Liver (tissue), 9 donors: Measurements from ENCODE around the gene CCDC39. TPM values are rescaled to one million over a fixed set of nuclear protein-coding genes. Genes with fewer than 3 reads are reported as not detected.

ENCODE experiments used
- DNase-seq: peaks from one replicate; pipeline ENCODE4 v3.0.0-alpha.2; 2017; ENCODE audit warnings: low spot score
- H3K27ac ChIP-seq, 2 donors: one replicate each; pipeline ENCODE4 v1.7.0; 2013; ENCODE audit warnings: inconsistent platforms in 2 of 2, low read length in 2 of 2, control low read depth in 1 of 2, low read depth in 1 of 2, mild to moderate bottlenecking in 1 of 2
- H3K27me3 ChIP-seq, 4 donors: one replicate each; pipeline versions ENCODE4 v1.6.1 to v1.7.0; 2013; ENCODE audit warnings: low read length in 3 of 4, inconsistent platforms in 1 of 4, mild to moderate bottlenecking in 1 of 4, moderate library complexity in 1 of 4; ENCODE audit not compliant: control insufficient read depth in 4 of 4, insufficient read depth in 4 of 4
- H3K36me3 ChIP-seq, 4 donors: one replicate each; pipeline versions ENCODE4 v1.6.1 to v1.7.0; 2013; ENCODE audit warnings: low read length in 3 of 4, mild to moderate bottlenecking in 3 of 4, low read depth in 1 of 4, moderate library complexity in 1 of 4; ENCODE audit not compliant: control insufficient read depth in 4 of 4, insufficient read depth in 3 of 4
- H3K4me1 ChIP-seq, 4 donors: one replicate each; pipeline versions ENCODE4 v1.6.1 to v1.7.0; 2013; ENCODE audit warnings: low read length in 3 of 4, mild to moderate bottlenecking in 3 of 4, moderate library complexity in 1 of 4; ENCODE audit not compliant: control insufficient read depth in 4 of 4, insufficient read depth in 4 of 4
- H3K4me3 ChIP-seq, 3 donors: one replicate each; pipeline versions ENCODE4 v1.6.1 to v1.7.0; 2013; ENCODE audit warnings: low read length in 3 of 3, control low read depth in 1 of 3, low read depth in 1 of 3, mild to moderate bottlenecking in 1 of 3
- H3K9ac ChIP-seq, 2 donors: one replicate each; pipeline ENCODE4 v1.7.0; 2013; ENCODE audit warnings: low read length in 2 of 2, mild to moderate bottlenecking in 2 of 2, moderate library complexity in 2 of 2, control low read depth in 1 of 2, low read depth in 1 of 2
- H3K9me3 ChIP-seq, 4 donors: one replicate each; pipeline versions ENCODE4 v1.6.1 to v1.7.0; 2013; ENCODE audit warnings: low read length in 3 of 4; ENCODE audit not compliant: control insufficient read depth in 4 of 4
- CTCF ChIP-seq: fragments of 150-350 bp; IDR thresholded peaks from 2 replicates; pipeline ENCODE4 v1.5.1; 2017; ENCODE audit warnings: improper control_type of control experiment, low read depth, low read length; ENCODE audit not compliant: missing input control
- FOXA1 ChIP-seq: IDR thresholded peaks from 2 replicates; pipeline ENCODE4 v1.6.1; 2016; ENCODE audit warnings: antibody characterized with exemption
- HNF4A ChIP-seq, 2 donors: conservative IDR thresholded peaks; 2 replicates each; pipeline ENCODE4 v1.6.1; 2016; ENCODE audit warnings: antibody characterized with exemption in 2 of 2, mild to moderate bottlenecking in 2 of 2
- HNF4G ChIP-seq: IDR thresholded peaks from 2 replicates; pipeline ENCODE4 v1.6.1; 2016; ENCODE audit warnings: antibody characterized with exemption
- JUND ChIP-seq, 2 donors: IDR thresholded peaks; 2 replicates each; pipeline ENCODE4 v1.6.1; 2016; ENCODE audit warnings: antibody characterized with exemption in 2 of 2
- RAD21 ChIP-seq, 2 donors: IDR thresholded peaks; 2 replicates each; pipeline ENCODE4 v1.6.1; 2016; ENCODE audit warnings: antibody characterized with exemption in 2 of 2, mild to moderate bottlenecking in 2 of 2
- SP1 ChIP-seq: IDR thresholded peaks from 2 replicates; pipeline ENCODE4 v1.6.1; 2018; ENCODE audit warnings: antibody characterized with exemption, mild to moderate bottlenecking
- TAF1 ChIP-seq: conservative IDR thresholded peaks from 2 replicates; pipeline ENCODE4 v1.6.1; 2016; ENCODE audit warnings: antibody characterized with exemption, mild to moderate bottlenecking
- YY1 ChIP-seq: IDR thresholded peaks from 2 replicates; pipeline ENCODE4 v1.6.1; 2016; ENCODE audit warnings: antibody characterized with exemption, mild to moderate bottlenecking
- WGBS: extraction: QIAGEN DNeasy Blood & Tissue Kit; methylation state at CpG from one replicate; pipeline ENCODE4 v1.1.7; 2013; 5-methylcytosine and 5-hydroxymethylcytosine counted together
- polyA plus RNA-seq, 2 donors: library from polyadenylated mRNA; stranded (reverse) in 1 of 2; unstranded in 1 of 2; fragments of 200-250 nt in 1 of 2; fragments of >200 nt in 1 of 2; fragmentation: Nextera tagmentation in 1 of 2; extraction: Ambion mirVana in 1 of 2; gene quantifications; one replicate each; pipeline versions ENCODE4 v1.2.1 to v1.2.3, GENCODE V29; 2013 to 2015
- total RNA-seq, 2 donors: library from RNA; depleted of rRNA; stranded (reverse); fragments of >200 nt; gene quantifications; one replicate each; pipeline ENCODE4 v1.2.3, GENCODE V29; 2014
- TF ChIP-seq, protein P1 (sequence below): IDR thresholded peaks from 2 replicates; pipeline ENCODE4 v1.6.1; 2016; ENCODE audit warnings: antibody characterized with exemption
- donor health status: healthy.
- donor health status: healthy.
- donor health status: healthy.
- donor health status: healthy.
- donor health status: healthy.

CCDC39 gene
- total and polyA plus RNA-seq, 4 donors: under 0.01 to 0.08 TPM; not detected in 2

GRCh38 chr3:180690061-180690460 is 10.8 kb upstream of the CCDC39 start:
- H3K27me3 ChIP-seq: peaks cover 0 to 2% (median 0%) of the 10 kb centered on the region in 4 donors
- H3K36me3 ChIP-seq: no peaks in the 10 kb centered on the region
- H3K4me3 ChIP-seq: no peak overlapping the region
- no peaks in the 10 kb centered on the region for H3K9me3 ChIP-seq
- TF ChIP-seq RAD21 (IDR thresholded peaks at IDR 0.05) (peak in 1 of 2 donors; percentile 23), HNF4A (conservative IDR thresholded peaks at IDR 0.05) (no peak)
- no peak for DNase-seq
- H3K9ac ChIP-seq: no peak overlapping the region
- H3K27ac ChIP-seq: no peak overlapping the region
- H3K4me1 ChIP-seq: no peaks in the 10 kb centered on the region
- 13% methylated on average over 1 of the region's 1 CpG for WGBS

DNA sequence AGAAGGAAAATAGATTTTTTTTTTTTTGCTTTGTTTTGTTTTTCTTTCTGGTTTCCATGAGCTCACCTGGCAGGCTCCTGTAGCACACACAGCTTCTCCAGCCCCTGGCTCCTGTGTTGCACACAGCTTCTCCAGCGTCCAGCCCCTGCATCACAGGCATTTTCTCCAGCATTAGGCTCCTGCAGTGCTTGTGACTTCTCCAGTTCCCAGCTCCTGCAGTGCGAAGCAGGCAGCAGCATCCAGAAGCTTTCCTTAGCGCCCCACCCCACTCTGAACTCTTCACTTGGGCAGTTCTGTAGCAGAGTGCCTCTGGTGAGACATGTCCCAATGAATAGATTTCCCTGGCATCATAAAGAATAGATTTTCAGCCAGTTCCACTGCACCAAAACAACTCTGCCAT is 5.5 kb upstream of the CCDC39 start:
- H3K4me1 ChIP-seq: peaks cover 0 to 5% (median 4%) of the 10 kb centered on the region in 4 donors
- 24% methylated on average over 3 of the region's 3 CpGs for WGBS
- no peak overlapping the region for H3K4me3 ChIP-seq
- no peak overlapping the region for H3K27ac ChIP-seq
- H3K9me3 ChIP-seq: no peaks in the 10 kb centered on the region
- DNase-seq: no peak
- H3K27me3 ChIP-seq: peaks cover 0 to 8% (median 2%) of the 10 kb centered on the region in 4 donors
- no peaks in the 10 kb centered on the region for H3K36me3 ChIP-seq
- no peak for TF ChIP-seq HNF4G
- TF ChIP-seq, protein P1, sequence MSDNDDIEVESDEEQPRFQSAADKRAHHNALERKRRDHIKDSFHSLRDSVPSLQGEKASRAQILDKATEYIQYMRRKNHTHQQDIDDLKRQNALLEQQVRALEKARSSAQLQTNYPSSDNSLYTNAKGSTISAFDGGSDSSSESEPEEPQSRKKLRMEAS: no peak
- H3K9ac ChIP-seq: no peak overlapping the region

- no peak overlapping the region for H3K4me3 ChIP-seq
- DNase-seq: no peak
- H3K36me3 ChIP-seq: no peaks in the 10 kb centered on the region
- no peak overlapping the region for H3K27ac ChIP-seq
- no peak overlapping the region for H3K9ac ChIP-seq
- H3K4me1 ChIP-seq: peaks cover 0 to 14% (median 13%) of the 10 kb centered on the region in 4 donors
- TF ChIP-seq SP1: no peak
- H3K27me3 ChIP-seq: peaks cover 0 to 12% (median 2%) of the 10 kb centered on the region in 4 donors
- 81% methylated on average over 2 of the region's 2 CpGs for WGBS
- H3K9me3 ChIP-seq: no peaks in the 10 kb centered on the region
Observed at GRCh38 chr3:180683816-180684215, 4.5 kb upstream of the CCDC39 start.

DNA sequence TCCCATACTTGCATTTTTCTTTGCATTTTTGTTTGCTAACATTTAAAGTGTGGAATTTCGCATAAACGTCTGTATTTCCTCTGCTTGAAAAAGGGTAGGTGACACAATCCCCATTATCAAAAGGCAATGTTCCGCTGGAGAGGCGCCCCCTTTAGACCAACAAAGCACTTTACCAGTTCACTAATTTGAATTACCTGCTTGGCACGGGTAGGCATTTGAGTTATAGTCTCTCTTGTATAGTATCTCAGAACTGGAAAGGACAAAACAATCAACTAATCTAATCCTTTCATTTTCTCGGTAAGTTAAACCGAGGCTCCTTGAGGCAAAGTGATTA is 775 bp upstream of the CCDC39 start:
- 2% methylated on average over 7 of the region's 7 CpGs for WGBS
- H3K36me3 ChIP-seq: no peaks in the 10 kb centered on the region
- peaks cover 0 to 14% (median 13%) of the 10 kb centered on the region in 4 donors for H3K4me1 ChIP-seq
- H3K27ac ChIP-seq: no peak overlapping the region
- H3K9ac ChIP-seq: no peak overlapping the region
- peak overlapping the region; percentile 39 to 94 (median 68) for H3K4me3 ChIP-seq
- TF ChIP-seq RAD21 (IDR thresholded peaks at IDR 0.05) (peak in 1 of 2 donors; percentile 28), JUND (IDR thresholded peaks at IDR 0.05) (no peak)
- peaks cover 0 to 12% (median 5%) of the 10 kb centered on the region in 4 donors for H3K27me3 ChIP-seq
- H3K9me3 ChIP-seq: no peaks in the 10 kb centered on the region
- DNase-seq: no peak

GRCh38 chr3:180678231-180678630 is 1.1 kb downstream of the CCDC39 start:
- peaks cover 0 to 14% (median 13%) of the 10 kb centered on the region in 4 donors for H3K4me1 ChIP-seq
- TF ChIP-seq FOXA1 (no peak), RAD21 (IDR thresholded peaks at IDR 0.05) (no peak), YY1 (no peak), CTCF (no peak), TAF1 (no peak)
- WGBS: 22% methylated on average over 8 of the region's 8 CpGs
- peaks cover 0 to 11% (median 5%) of the 10 kb centered on the region in 4 donors for H3K27me3 ChIP-seq
- no peaks in the 10 kb centered on the region for H3K36me3 ChIP-seq
- H3K9ac ChIP-seq: no peak overlapping the region
- H3K9me3 ChIP-seq: no peaks in the 10 kb centered on the region
- no peak overlapping the region for H3K4me3 ChIP-seq
- DNase-seq: no peak
- H3K27ac ChIP-seq: no peak overlapping the region
